A549 (cell line): Measurements from ENCODE around the gene SERTAD2. TPM values are rescaled to one million over a fixed set of nuclear protein-coding genes. Genes with fewer than 3 reads are reported as not detected.

Source experiments
- ATAC-seq, 2 experiments: fragments of 200-7000 bp in 1 of 2; fragments of >200 bp in 1 of 2; cut with Nextera tagmentation in 1 of 2; cut with Tn5 transposase in 1 of 2; 3 replicates each; pipeline versions ENCODE4 v1.8.0 to v1.9.1; 2018 to 2020; ENCODE audit warnings: mild to moderate bottlenecking in 1 of 2, moderate library complexity in 1 of 2
- CTCF ChIA-PET: fragments of 300-600 bp; sonication (Branson Sonifier 250); formaldehyde crosslinking; extraction: SDS; loops from one replicate; lab custom pipeline; 2021; ENCODE audit warnings: antibody characterized with exemption, inconsistent platforms; lab: Yijun Ruan, JAX
- POLR2A ChIA-PET: fragments of 350-600 bp; formaldehyde crosslinking; extraction: SDS; loops from one replicate; lab custom pipeline; 2021; ENCODE audit warnings: antibody characterized with exemption, inconsistent platforms; lab: Yijun Ruan, JAX
- DNase-seq, 2 experiments: peaks; one replicate each; pipeline versions ENCODE4 v3.0.0 to v3.0.0-alpha.2; 2011 to 2016; ENCODE audit warnings: low read depth in 1 of 2, low spot score in 1 of 2
- FAIRE-seq: peaks from 2 replicates; lab custom pipeline; 2011; peaks lifted over from hg19 to GRCh38; lab: Jason Lieb, UNC
- H3K27ac ChIP-seq, 2 experiments: fragments of >200 bp; sonication (Bioruptor Twin); formaldehyde crosslinking; 3 replicates each; pipeline ENCODE4 v1.5.1; 2016 to 2017
- H3K4me1 ChIP-seq: fragments of >200 bp; sonication (Bioruptor Twin); formaldehyde crosslinking; 3 replicates; pipeline ENCODE4 v1.6.1; 2016
- H3K4me2 ChIP-seq: fragments of >200 bp; sonication (Bioruptor Twin); formaldehyde crosslinking; 3 replicates; pipeline ENCODE4 v1.6.1; 2016
- H3K4me3 ChIP-seq: fragments of >200 bp; sonication (Bioruptor Twin); formaldehyde crosslinking; 3 replicates; pipeline ENCODE4 v1.5.1; 2016
- H3K9me3 ChIP-seq: fragments of >200 bp; sonication (Bioruptor Twin); formaldehyde crosslinking; 3 replicates; pipeline ENCODE4 v1.6.1; 2016
- BHLHE40 ChIP-seq: IDR thresholded peaks from 2 replicates; pipeline ENCODE4 v1.6.1; 2012; ENCODE audit warnings: low read depth, low read length, inconsistent platforms
- CBX2 ChIP-seq: fragments of 200-600 bp; sonication (generic); IDR thresholded peaks from 2 replicates; pipeline ENCODE4 v1.6.1; 2016; ENCODE audit warnings: low read depth, mild to moderate bottlenecking, borderline replicate concordance
- CEBPB ChIP-seq, 2 experiments: fragments of >200 bp in 1 of 2; sonication (Bioruptor Twin) in 1 of 2; formaldehyde crosslinking in 1 of 2; IDR thresholded peaks; 2 replicates each; pipeline ENCODE4 v1.6.1; 2012 to 2016
- CTCF ChIP-seq: fragments of >200 bp; sonication (Bioruptor Twin); formaldehyde crosslinking; IDR thresholded peaks from 3 replicates; pipeline ENCODE4 v1.5.1; 2016
- EHF ChIP-seq: fragments of 250-450 bp; sonication (Bioruptor Pico); IDR thresholded peaks from 2 replicates; pipeline ENCODE4 v1.5.0; 2020; ENCODE audit warnings: mild to moderate bottlenecking
- ESRRA ChIP-seq: fragments of 150-350 bp; IDR thresholded peaks from 2 replicates; pipeline ENCODE4 v1.6.1; 2014; ENCODE audit warnings: mild to moderate bottlenecking, low read length, borderline replicate concordance
- FOSL2 ChIP-seq, 2 experiments: fragments of 450-650 bp in 1 of 2; fragments of >200 bp in 1 of 2; sonication (Bioruptor Twin) in 1 of 2; formaldehyde crosslinking; IDR thresholded peaks; 2 replicates each; pipeline versions ENCODE4 v1.5.0 to v1.6.1; 2016 to 2020; ENCODE audit warnings: mild to moderate bottlenecking in 1 of 2, moderate library complexity in 1 of 2
- FOXS1 ChIP-seq: fragments of 250-450 bp; sonication (Bioruptor Pico); IDR thresholded peaks from 2 replicates; pipeline ENCODE4 v1.5.0; 2020; ENCODE audit warnings: mild to moderate bottlenecking, moderate library complexity
- HDAC2 ChIP-seq: fragments of 200-600 bp; sonication (generic); IDR thresholded peaks from 2 replicates; pipeline ENCODE4 v1.6.1; 2016
- HEYL ChIP-seq: fragments of 250-450 bp; sonication (Bioruptor Pico); IDR thresholded peaks from 2 replicates; pipeline ENCODE4 v1.8.0; 2021; ENCODE audit warnings: mild to moderate bottlenecking, moderate library complexity
- JUN ChIP-seq, 2 experiments: fragments of >200 bp; sonication (Bioruptor Twin); formaldehyde crosslinking; IDR thresholded peaks; 2 replicates in 1 of 2; 3 replicates in 1 of 2; pipeline ENCODE4 v1.6.1; 2016 to 2017
- JUNB ChIP-seq: fragments of >200 bp; sonication (Bioruptor Twin); formaldehyde crosslinking; IDR thresholded peaks from 2 replicates; pipeline ENCODE4 v1.6.1; 2016
- KDM1A ChIP-seq: fragments of 200-600 bp; sonication (generic); IDR thresholded peaks from 2 replicates; pipeline ENCODE4 v1.6.1; 2016; ENCODE audit warnings: low read depth, mild to moderate bottlenecking
- MAZ ChIP-seq: fragments of 150-350 bp; IDR thresholded peaks from 2 replicates; pipeline ENCODE4 v1.6.1; 2014; ENCODE audit warnings: antibody characterized with exemption, low read depth, low read length, borderline replicate concordance
- MYC ChIP-seq: IDR thresholded peaks from 2 replicates; pipeline ENCODE4 v1.6.1; 2012; ENCODE audit warnings: mild to moderate bottlenecking, inconsistent platforms, low read length, improper control_type of control experiment, borderline replicate concordance
- NR3C1 ChIP-seq: fragments of >200 bp; sonication (Bioruptor Twin); formaldehyde crosslinking; IDR thresholded peaks from 3 replicates; pipeline ENCODE4 v1.6.1; 2017
- RAD21 ChIP-seq, 2 experiments: fragments of >200 bp in 1 of 2; sonication (Bioruptor Twin) in 1 of 2; formaldehyde crosslinking in 1 of 2; IDR thresholded peaks in 1 of 2; conservative IDR thresholded peaks in 1 of 2; 2 replicates in 1 of 2; 3 replicates in 1 of 2; pipeline ENCODE4 v1.6.1; 2012 to 2018; ENCODE audit warnings: inconsistent platforms in 1 of 2
- RARB ChIP-seq: fragments of 250-450 bp; sonication (Bioruptor Pico); IDR thresholded peaks from 2 replicates; pipeline ENCODE4 v1.8.0; 2021; ENCODE audit warnings: mild to moderate bottlenecking, moderate library complexity
- REST ChIP-seq: fragments of 200-600 bp; sonication (generic); IDR thresholded peaks from 2 replicates; pipeline ENCODE4 v1.6.1; 2016; ENCODE audit warnings: antibody characterized with exemption, mild to moderate bottlenecking, moderate library complexity
- SMC3 ChIP-seq: fragments of >200 bp; sonication (Bioruptor Twin); formaldehyde crosslinking; IDR thresholded peaks from 3 replicates; pipeline ENCODE4 v1.6.1; 2018; ENCODE audit warnings: inconsistent platforms
- SREBF2 ChIP-seq: fragments of 450-650 bp; IDR thresholded peaks from 2 replicates; pipeline ENCODE4 v1.6.1; 2014; ENCODE audit warnings: mild to moderate bottlenecking, moderate library complexity
- WGBS: methylation state at CpG from one replicate; pipeline ENCODE4 v1.1.6; 2017; ENCODE audit errors: missing lambda C conversion rate; 5-methylcytosine and 5-hydroxymethylcytosine counted together
- polyA plus RNA-seq, 4 experiments: library from polyadenylated mRNA; depleted of rRNA in 3 of 4; stranded (reverse); fragments of >200 nt; fragmentation: RNase III in 1 of 4; extraction: RNeasy Plus Mini Kit Qiagen cat#74134 plus additional on column Dnase treatment in 1 of 4; gene quantifications; 2 replicates in 3 of 4; 3 replicates in 1 of 4; pipeline ENCODE4 v1.2.3, GENCODE V29; 2011 to 2017
- TF ChIP-seq, protein P1 (sequence below): IDR thresholded peaks from 2 replicates; pipeline ENCODE4 v1.6.1; 2012

Gene SERTAD2
- polyA plus RNA-seq, 2 of the 4 experiments (the other 2 are of a cell fraction), result 11.8 TPM

DNA sequence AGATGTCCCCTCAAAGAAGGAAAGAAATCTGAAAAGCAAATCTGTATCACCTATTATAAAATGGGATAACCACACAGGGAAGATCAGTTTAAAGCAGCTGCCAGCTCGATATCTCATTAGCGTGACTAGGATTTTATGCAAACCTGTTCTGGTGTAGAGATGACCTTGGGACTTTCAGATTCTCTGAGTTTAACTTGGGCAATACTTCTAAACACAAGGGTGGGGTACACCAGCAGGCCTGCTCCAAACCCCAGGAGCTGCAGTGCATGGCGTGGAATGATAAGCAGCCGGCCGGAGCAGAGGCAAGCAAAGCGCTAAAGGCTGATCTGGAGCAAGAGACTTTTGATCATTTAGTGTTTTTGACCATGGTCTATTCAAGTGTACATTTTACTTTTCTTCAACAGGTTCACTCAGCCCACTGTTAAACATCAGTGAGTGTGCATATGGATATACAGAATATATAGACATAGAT is 4.7 kb downstream of the SERTAD2 start:
- H3K27ac ChIP-seq, result peak overlapping the region in 1 of 2 experiments; percentile 29; a peak in 2 of 6 replicates

DNA sequence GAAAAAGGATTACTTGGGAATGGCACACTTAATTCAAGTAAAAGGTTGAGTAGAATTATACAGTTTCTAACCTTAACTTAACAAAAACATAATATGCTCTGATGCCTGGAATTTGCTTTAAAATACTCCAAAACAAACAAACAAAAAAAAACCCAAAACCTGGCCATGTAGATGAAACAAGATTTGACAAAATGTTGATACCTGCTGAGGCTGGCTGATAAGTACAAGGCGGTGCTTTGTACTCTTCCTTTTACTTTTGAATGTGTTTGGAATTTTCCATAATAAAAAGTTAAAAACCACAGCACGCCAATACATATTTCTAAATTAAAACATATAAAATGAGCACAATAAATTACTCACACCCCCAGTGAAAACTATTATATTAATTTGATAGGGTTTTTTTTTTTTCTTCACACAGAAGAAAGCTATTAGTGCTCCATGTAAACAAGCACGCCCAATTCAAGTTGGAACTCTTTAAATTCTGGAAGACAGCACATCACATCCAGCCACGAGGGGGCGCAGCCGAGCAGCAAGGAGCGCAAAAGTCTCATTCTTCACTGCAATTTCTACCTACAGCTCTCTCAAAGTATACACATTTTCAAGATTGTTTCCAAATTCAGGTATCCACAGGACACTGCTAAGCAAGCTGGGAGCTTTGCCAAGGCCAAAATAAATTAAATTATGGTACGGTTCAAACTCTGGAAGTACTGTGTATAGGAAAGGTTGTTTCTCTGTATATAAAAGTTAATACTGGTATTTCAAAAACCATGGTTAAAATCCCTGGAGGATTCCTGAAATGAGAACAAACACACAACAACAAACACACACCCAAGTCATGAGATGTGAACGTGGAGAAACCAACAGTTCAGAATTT is 7.5 kb downstream of the SERTAD2 start:
- ChIA-PET CTCF (interaction anchor here (0.6 to 5.1 kb wide), 79 partner anchors 8 to 927 kb away, joined by 3 to 65 read pairs (median 5); partner anchors contain the start of gene SERTAD2), POLR2A (interaction anchor here (0.6 to 5.0 kb wide), 11 partner anchors 8 to 316 kb away, joined by 3 to 102 read pairs (median 4); partner anchors contain the start of gene SERTAD2)
- H3K4me1 ChIP-seq, result peaks cover 87% of the 10 kb centered on the region
- TF ChIP-seq RAD21 (conservative IDR thresholded peaks at IDR 0.05 in 1 of 2, IDR thresholded peaks at IDR 0.05 in 1 of 2), result peak; percentile 91 to 93
- 0 out of 4 replicates have a peak, but pooled peaks of 1 of the 2 experiments have one; percentile 6 for TF ChIP-seq CEBPB (IDR thresholded peaks at IDR 0.05)
- TF ChIP-seq MYC, result no peak
- no peak for TF ChIP-seq REST
- TF ChIP-seq, protein P1, sequence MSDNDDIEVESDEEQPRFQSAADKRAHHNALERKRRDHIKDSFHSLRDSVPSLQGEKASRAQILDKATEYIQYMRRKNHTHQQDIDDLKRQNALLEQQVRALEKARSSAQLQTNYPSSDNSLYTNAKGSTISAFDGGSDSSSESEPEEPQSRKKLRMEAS, result 0 out of 2 replicates have a peak, but pooled peaks have one; percentile 32
- no peak for TF ChIP-seq CBX2
- TF ChIP-seq MAZ, result no peak
- no peak for TF ChIP-seq HDAC2
- TF ChIP-seq NR3C1, result no peak
- no peak for TF ChIP-seq HEYL (CRISPR knock-in tag)
- no peak for TF ChIP-seq RARB
- peak; percentile 99 for TF ChIP-seq SMC3
- TF ChIP-seq ESRRA, result no peak
- no peak for TF ChIP-seq FOSL2 (IDR thresholded peaks at IDR 0.05)
- TF ChIP-seq FOSL2 (CRISPR knock-in tag; IDR thresholded peaks at IDR 0.05), result no peak
- peak; percentile 99 for TF ChIP-seq CTCF
- TF ChIP-seq KDM1A, result no peak
- no peak for TF ChIP-seq SREBF2
- 5% methylated on average over 9 of the region's 9 CpGs for WGBS
- FAIRE-seq (no peak), DNase-seq (peak; percentile 41 to 83), ATAC-seq (no peak)
- peak overlapping the region; percentile 93 to 95 for H3K27ac ChIP-seq
- H3K4me3 ChIP-seq, result peak overlapping the region; percentile 44; the same call in 2 of the 3 replicates
- H3K4me2 ChIP-seq, result peak overlapping the region; percentile 98
- H3K9me3 ChIP-seq, result no peaks in the 10 kb centered on the region

More for the DNA sequence above, 4.7 kb downstream of the SERTAD2 start:
- whole genome bisulfite sequencing, result 75% methylated on average over 6 of the region's 6 CpGs
- no peak for ATAC-seq
- ChIA-PET CTCF (interaction anchor here (0.8 to 2.7 kb wide), 12 partner anchors 15 to 925 kb away, joined by 3 to 10 read pairs (median 4); no protein-coding TSS in a partner anchor), POLR2A (interaction anchor here (0.6 to 1.2 kb wide), 3 partner anchors 102 to 215 kb away, joined by 3 to 4 read pairs (median 3); no protein-coding TSS in a partner anchor)
- Histone ChIP-seq H3K9me3 (no peaks in the 10 kb centered on the region), H3K4me3 (no peak overlapping the region), H3K4me2 (peak overlapping the region; percentile 89)
- TF ChIP-seq BHLHE40 (no peak), JUNB (no peak), CBX2 (no peak), JUN (IDR thresholded peaks at IDR 0.05) (no peak), FOXS1 (CRISPR knock-in tag) (no peak), EHF (CRISPR knock-in tag) (no peak)
- TF ChIP-seq, all 56 proteins: peak for 0
- peaks cover 68% of the 10 kb centered on the region for H3K4me1 ChIP-seq
- no peak for FAIRE-seq
- no peak for DNase-seq
